Glutamatergic neuron (in vitro differentiated cells): ENCODE results near the gene PRDM1. TPM values are rescaled to one million over a fixed set of nuclear protein-coding genes. Genes with fewer than 3 reads are reported as not detected.
A peak's percentile ranks its signal among the peaks of the same experiment; 100 is the strongest.

Experiments used
- DNase-seq: peaks from one replicate; pipeline ENCODE4 v3.0.0; 2022
- H3K27ac Mint-ChIP-seq: one replicate; pipeline ENCODE4 v1.8.0; 2020; ENCODE audit warnings: mild to moderate bottlenecking, mixed read lengths, inconsistent platforms; ENCODE audit not compliant: unreplicated experiment
- H3K27me3 Mint-ChIP-seq: one replicate; pipeline ENCODE4 v1.8.0; 2020; ENCODE audit warnings: mild to moderate bottlenecking, moderate library complexity, mixed read lengths, inconsistent platforms; ENCODE audit not compliant: unreplicated experiment
- H3K36me3 Mint-ChIP-seq: one replicate; pipeline ENCODE4 v1.8.0; 2020; ENCODE audit warnings: mild to moderate bottlenecking, mixed read lengths, inconsistent platforms; ENCODE audit not compliant: unreplicated experiment
- H3K4me1 Mint-ChIP-seq: one replicate; pipeline ENCODE4 v1.8.0; 2020; ENCODE audit warnings: mild to moderate bottlenecking, low read depth, mixed read lengths, inconsistent platforms; ENCODE audit not compliant: unreplicated experiment
- H3K4me3 Mint-ChIP-seq: one replicate; pipeline ENCODE4 v1.8.0; 2020; ENCODE audit warnings: mild to moderate bottlenecking, mixed read lengths, inconsistent platforms; ENCODE audit not compliant: unreplicated experiment
- H3K9me3 Mint-ChIP-seq: one replicate; pipeline ENCODE4 v1.8.0; 2020; ENCODE audit warnings: mild to moderate bottlenecking, moderate library complexity, mixed read lengths, inconsistent platforms; ENCODE audit not compliant: unreplicated experiment
- total RNA-seq: library from RNA; stranded (reverse); fragmentation: NEBNext Ultra II Directional; extraction: Animal tissue kit (Norgen Biotek cat#: 25700); gene quantifications from one replicate; pipeline ENCODE4 v1.2.1, GENCODE V29; 2021; ENCODE audit not compliant: unreplicated experiment
- TF ChIP-seq, protein P1 (sequence below): fragments of 200-600 bp; sonication (generic); IDR thresholded peaks from one replicate; pipeline ENCODE4 v1.5.0; 2021; ENCODE audit not compliant: partially characterized antibody, unreplicated experiment

Gene PRDM1
- total RNA-seq, 1 donor from 2014 or later, result not detected

DNA sequence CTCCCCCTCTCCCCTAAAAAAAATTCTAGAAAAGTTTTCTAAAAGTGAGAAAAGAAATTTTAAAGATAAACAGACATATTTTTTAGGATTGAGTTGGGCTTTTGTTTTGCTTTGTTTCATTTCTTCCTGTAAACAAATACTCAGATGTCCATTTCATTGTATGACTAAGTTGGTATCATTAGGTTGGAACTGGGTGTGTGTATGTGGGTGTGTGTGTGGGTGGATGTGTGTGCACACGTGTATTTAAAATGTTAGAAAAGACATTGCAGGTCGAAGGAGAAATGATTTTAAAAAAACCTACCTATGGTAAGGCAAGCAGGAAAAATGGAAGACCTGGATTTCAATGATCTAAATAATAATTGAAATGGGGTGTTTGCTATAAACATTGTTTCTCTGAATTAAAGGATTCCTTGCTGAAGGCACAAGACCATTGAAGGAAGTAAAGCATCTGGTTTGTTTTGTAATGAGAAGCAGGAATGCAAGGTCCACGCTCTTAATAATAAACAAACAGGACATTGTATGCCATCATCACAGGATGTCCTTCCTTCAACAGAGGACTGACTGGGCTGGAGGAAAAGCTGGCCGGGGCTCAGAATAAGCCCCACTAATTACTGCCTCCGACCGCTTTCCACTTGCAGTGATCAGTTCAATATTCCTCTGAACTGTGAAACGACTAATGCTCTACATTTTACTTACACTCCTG lies 996 bp upstream of the PRDM1 start:
- Mint-ChIP-seq H3K36me3 (no peaks in the 10 kb centered on the region), H3K4me1 (peaks cover 9% of the 10 kb centered on the region), H3K27ac (no peak overlapping the region), H3K9me3 (peaks cover 2% of the 10 kb centered on the region), H3K4me3 (peak overlapping the region; percentile 84), H3K27me3 (peaks cover 2% of the 10 kb centered on the region)
- no peak for DNase-seq
- TF ChIP-seq, protein P1, sequence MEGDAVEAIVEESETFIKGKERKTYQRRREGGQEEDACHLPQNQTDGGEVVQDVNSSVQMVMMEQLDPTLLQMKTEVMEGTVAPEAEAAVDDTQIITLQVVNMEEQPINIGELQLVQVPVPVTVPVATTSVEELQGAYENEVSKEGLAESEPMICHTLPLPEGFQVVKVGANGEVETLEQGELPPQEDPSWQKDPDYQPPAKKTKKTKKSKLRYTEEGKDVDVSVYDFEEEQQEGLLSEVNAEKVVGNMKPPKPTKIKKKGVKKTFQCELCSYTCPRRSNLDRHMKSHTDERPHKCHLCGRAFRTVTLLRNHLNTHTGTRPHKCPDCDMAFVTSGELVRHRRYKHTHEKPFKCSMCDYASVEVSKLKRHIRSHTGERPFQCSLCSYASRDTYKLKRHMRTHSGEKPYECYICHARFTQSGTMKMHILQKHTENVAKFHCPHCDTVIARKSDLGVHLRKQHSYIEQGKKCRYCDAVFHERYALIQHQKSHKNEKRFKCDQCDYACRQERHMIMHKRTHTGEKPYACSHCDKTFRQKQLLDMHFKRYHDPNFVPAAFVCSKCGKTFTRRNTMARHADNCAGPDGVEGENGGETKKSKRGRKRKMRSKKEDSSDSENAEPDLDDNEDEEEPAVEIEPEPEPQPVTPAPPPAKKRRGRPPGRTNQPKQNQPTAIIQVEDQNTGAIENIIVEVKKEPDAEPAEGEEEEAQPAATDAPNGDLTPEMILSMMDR, result no peak

GRCh38 chr6:106085692-106085983 lies 498 bp upstream of the PRDM1 start:
- Mint-ChIP-seq H3K4me3 (peak overlapping the region; percentile 84), H3K27me3 (peaks cover 2% of the 10 kb centered on the region), H3K4me1 (peaks cover 9% of the 10 kb centered on the region), H3K9me3 (peaks cover 2% of the 10 kb centered on the region), H3K27ac (no peak overlapping the region), H3K36me3 (no peaks in the 10 kb centered on the region)
- no peak for DNase-seq
- TF ChIP-seq, protein P1, result no peak

GRCh38 chr6:106086814-106087175 lies 659 bp downstream of the PRDM1 start:
- H3K4me3 Mint-ChIP-seq, result peak overlapping the region; percentile 84
- no peak for DNase-seq
- peaks cover 2% of the 10 kb centered on the region for H3K27me3 Mint-ChIP-seq
- TF ChIP-seq, protein P1, result no peak
- peaks cover 2% of the 10 kb centered on the region for H3K9me3 Mint-ChIP-seq
- no peak overlapping the region for H3K27ac Mint-ChIP-seq
- peaks cover 9% of the 10 kb centered on the region for H3K4me1 Mint-ChIP-seq
- no peaks in the 10 kb centered on the region for H3K36me3 Mint-ChIP-seq

- no peak for DNase-seq
- Mint-ChIP-seq H3K36me3 (no peaks in the 10 kb centered on the region), H3K9me3 (peaks cover 2% of the 10 kb centered on the region), H3K27ac (no peak overlapping the region), H3K4me3 (peak overlapping the region; percentile 26), H3K27me3 (peaks cover 2% of the 10 kb centered on the region), H3K4me1 (peaks cover 9% of the 10 kb centered on the region)
- TF ChIP-seq, protein P1, result no peak
Observed at GRCh38 chr6:106087548-106088325, 1.6 kb downstream of the PRDM1 start.

DNA sequence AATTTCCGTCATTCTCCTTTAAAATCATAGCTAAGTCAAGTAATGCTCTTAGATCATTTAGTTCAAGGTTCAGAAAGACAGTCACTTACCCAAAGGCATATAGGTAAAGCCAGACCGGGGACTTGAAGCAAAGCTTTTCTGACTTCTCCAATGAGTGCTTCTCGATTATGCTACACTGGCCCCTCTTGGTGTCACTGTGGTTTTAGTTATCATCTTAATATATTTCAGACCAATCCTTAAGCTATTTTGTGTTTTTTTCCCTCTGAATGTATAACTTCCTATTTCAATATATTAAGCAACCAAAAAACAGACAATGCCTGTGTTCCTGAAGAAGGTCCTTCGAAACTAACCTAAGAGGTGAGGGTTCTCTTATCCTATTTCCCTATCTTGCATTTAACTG lies 3.9 kb downstream of the PRDM1 start:
- no peak for DNase-seq
- H3K4me3 Mint-ChIP-seq, result no peak overlapping the region
- peaks cover 5% of the 10 kb centered on the region for H3K4me1 Mint-ChIP-seq
- TF ChIP-seq, protein P1, result no peak
- H3K27ac Mint-ChIP-seq, result no peak overlapping the region
- H3K36me3 Mint-ChIP-seq, result no peaks in the 10 kb centered on the region
- peaks cover under 1% of the 10 kb centered on the region for H3K27me3 Mint-ChIP-seq
- peaks cover 2% of the 10 kb centered on the region for H3K9me3 Mint-ChIP-seq
